Nephron (organoid): ENCODE measurements around the gene CD163L1.

Experiments
- H3K27ac Mint-ChIP-seq, 3 experiments: 2 replicates each; pipeline ENCODE4 v1.8.0; 2020; ENCODE audit warnings: mixed read lengths in 3 of 3, mild to moderate bottlenecking in 2 of 3, moderate library complexity in 1 of 3
- H3K27me3 Mint-ChIP-seq: 2 replicates; pipeline ENCODE4 v1.8.0; 2021; ENCODE audit warnings: low read depth, mild to moderate bottlenecking, moderate library complexity, mixed read lengths
- H3K36me3 Mint-ChIP-seq: 2 replicates; pipeline ENCODE4 v1.8.0; 2020; ENCODE audit warnings: low read depth, mixed read lengths
- H3K4me1 Mint-ChIP-seq: 2 replicates; pipeline ENCODE4 v1.8.0; 2020; ENCODE audit warnings: mixed read lengths
- H3K4me3 Mint-ChIP-seq, 3 experiments: 2 replicates each; pipeline ENCODE4 v1.8.0; 2020; ENCODE audit warnings: mild to moderate bottlenecking in 3 of 3, mixed read lengths in 3 of 3, moderate library complexity in 2 of 3
- H3K9me3 Mint-ChIP-seq: 2 replicates; pipeline ENCODE4 v1.8.0; 2020; ENCODE audit warnings: mixed read lengths
- TF ChIP-seq, protein P1 (sequence below), 3 experiments: fragments of 200-600 bp; sonication (generic); IDR thresholded peaks; one replicate each; pipeline ENCODE4 v1.5.0; 2021; ENCODE audit warnings: antibody characterized with exemption in 3 of 3; ENCODE audit not compliant: unreplicated experiment in 3 of 3

The CD163L1 gene

DNA sequence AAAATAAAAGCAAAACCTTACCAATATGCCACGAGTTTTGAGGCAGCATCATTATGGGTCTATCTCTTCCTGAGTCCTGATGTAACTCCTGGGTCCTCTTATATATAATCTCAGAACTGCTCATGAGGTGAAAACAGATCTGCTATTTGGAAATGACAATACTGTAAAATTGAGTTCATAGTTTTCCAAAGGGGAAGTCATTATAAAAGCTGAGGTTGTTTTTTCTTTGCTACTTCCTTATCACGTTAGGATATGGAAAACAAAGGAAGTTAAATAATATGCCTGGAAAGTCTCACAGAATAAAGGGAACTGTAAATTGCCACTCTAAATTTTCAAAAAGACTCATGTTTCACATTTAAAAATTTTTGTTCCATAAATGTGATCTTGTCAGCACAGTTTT is at the start of gene CD163L1:
Gene CD163L1 (minus strand): TSS at position 78 of the 400 bp plus-strand sequence. CDS start 26 bp downstream, at position 52.
- H3K9me3 Mint-ChIP-seq = peaks cover 12% of the 10 kb centered on the region
- H3K4me3 Mint-ChIP-seq = no peak within 1 kb of the TSS

DNA sequence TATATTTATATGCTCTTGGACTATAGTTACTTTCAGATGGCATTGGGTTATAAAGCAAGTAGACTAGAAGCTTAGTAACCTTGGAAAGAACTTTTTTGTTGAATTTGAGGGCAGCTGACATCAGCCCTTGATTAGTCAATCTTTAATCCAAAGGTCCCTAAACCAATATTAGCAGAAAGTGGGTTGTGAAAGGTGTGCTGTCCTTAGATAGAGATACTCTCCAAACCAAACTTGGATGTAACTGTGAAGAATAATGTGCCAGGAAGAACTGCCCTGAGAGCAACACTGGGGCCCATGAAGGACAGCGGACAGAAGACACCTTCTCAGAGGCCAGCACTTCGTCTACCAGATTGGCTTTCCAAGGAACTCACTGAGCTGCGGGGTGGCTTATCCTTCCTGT is 49.1 kb upstream of the CD163L1 start:
- TF ChIP-seq, protein P1, sequence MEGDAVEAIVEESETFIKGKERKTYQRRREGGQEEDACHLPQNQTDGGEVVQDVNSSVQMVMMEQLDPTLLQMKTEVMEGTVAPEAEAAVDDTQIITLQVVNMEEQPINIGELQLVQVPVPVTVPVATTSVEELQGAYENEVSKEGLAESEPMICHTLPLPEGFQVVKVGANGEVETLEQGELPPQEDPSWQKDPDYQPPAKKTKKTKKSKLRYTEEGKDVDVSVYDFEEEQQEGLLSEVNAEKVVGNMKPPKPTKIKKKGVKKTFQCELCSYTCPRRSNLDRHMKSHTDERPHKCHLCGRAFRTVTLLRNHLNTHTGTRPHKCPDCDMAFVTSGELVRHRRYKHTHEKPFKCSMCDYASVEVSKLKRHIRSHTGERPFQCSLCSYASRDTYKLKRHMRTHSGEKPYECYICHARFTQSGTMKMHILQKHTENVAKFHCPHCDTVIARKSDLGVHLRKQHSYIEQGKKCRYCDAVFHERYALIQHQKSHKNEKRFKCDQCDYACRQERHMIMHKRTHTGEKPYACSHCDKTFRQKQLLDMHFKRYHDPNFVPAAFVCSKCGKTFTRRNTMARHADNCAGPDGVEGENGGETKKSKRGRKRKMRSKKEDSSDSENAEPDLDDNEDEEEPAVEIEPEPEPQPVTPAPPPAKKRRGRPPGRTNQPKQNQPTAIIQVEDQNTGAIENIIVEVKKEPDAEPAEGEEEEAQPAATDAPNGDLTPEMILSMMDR (IDR thresholded peaks at IDR 0.05; ENCODE audit: unreplicated experiment in 3 of 3) = no peak
- Mint-ChIP-seq H3K36me3 (no peaks in the 10 kb centered on the region), H3K27me3 (peaks cover 4% of the 10 kb centered on the region), H3K9me3 (no peaks in the 10 kb centered on the region), H3K4me1 (no peaks in the 10 kb centered on the region), H3K4me3 (no peak overlapping the region), H3K27ac (no peak overlapping the region)

More for the DNA sequence above, at the start of gene CD163L1:
- TF ChIP-seq, protein P1 (IDR thresholded peaks at IDR 0.05; ENCODE audit: unreplicated experiment in 3 of 3) = no peak
- Mint-ChIP-seq H3K4me1 (no peaks in the 10 kb centered on the region), H3K27me3 (peaks cover 5% of the 10 kb centered on the region), H3K36me3 (peaks cover 6% of the 10 kb centered on the region), H3K27ac (no peak within 1 kb of the TSS)

DNA sequence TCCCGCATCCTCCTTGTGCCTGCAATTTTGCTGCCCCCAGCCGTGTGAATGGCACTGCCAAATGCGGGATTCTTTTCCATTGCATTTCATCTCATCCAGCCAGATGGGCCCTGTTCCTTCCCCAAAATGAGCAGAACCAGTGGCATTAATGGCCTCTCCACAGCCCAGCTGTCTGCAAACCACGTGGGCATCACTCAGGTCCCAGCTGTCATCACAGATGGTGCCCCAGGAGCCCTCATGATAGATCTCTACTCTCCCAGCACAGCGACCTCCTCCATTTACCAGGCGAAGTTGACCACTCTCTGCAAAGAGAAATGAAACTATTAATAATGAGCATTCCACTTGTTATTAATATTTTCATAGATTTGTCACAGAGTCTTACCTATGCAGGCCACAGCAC is 42.6 kb upstream of the CD163L1 start:
- Mint-ChIP-seq H3K36me3 (no peaks in the 10 kb centered on the region), H3K9me3 (no peaks in the 10 kb centered on the region), H3K27me3 (no peaks in the 10 kb centered on the region), H3K4me3 (no peak overlapping the region), H3K27ac (no peak overlapping the region), H3K4me1 (no peaks in the 10 kb centered on the region)
- TF ChIP-seq, protein P1 (IDR thresholded peaks at IDR 0.05; ENCODE audit: unreplicated experiment in 3 of 3) = no peak

DNA sequence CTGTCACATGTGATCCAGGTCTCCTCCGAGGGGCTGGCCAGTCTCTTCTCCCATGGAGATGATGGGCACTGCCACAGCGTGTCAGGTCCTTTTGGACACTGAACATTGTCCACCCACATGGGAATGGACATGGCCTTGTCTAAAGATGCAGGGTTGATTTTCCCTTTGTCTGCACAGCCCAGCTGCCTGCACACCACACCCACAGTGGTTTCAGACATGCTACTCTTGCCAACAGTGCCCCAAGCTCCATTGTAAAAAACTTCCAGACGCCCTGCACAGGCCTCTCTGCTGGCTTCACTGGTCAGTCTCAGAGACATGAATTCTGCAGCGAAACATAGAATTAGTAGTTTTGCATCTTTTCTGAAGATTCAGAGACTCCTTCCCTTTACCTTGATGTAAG is 41.1 kb upstream of the CD163L1 start:
- no peaks in the 10 kb centered on the region for H3K36me3 Mint-ChIP-seq

DNA sequence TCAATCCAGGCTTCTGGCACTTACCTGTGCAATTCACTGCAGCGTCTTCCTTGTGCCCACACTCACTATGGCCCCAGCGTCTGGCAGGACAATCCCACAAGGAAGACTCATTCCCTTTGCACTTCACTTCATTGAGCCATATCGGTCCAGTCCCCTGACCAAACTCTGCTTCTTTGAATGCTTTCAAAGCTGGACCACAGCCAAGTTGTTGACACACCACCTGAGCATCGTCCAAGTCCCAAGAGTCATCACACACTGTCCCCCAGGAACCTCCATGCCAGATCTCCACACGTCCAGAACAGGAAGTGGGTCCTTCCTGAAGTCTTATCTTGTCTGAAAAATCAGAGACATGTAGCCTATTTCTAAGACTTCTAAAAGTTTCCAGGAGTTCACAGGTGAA is 39.4 kb upstream of the CD163L1 start:
- Mint-ChIP-seq H3K4me3 (no peak overlapping the region), H3K4me1 (no peaks in the 10 kb centered on the region), H3K9me3 (no peaks in the 10 kb centered on the region), H3K27ac (no peak overlapping the region), H3K27me3 (no peaks in the 10 kb centered on the region), H3K36me3 (no peaks in the 10 kb centered on the region)
- TF ChIP-seq, protein P1 (IDR thresholded peaks at IDR 0.05; ENCODE audit: unreplicated experiment in 3 of 3) = no peak

More for the DNA sequence above, 41.1 kb upstream of the CD163L1 start:
- Mint-ChIP-seq H3K4me1 (no peaks in the 10 kb centered on the region), H3K4me3 (no peak overlapping the region), H3K9me3 (no peaks in the 10 kb centered on the region), H3K27me3 (no peaks in the 10 kb centered on the region), H3K27ac (no peak overlapping the region)
- TF ChIP-seq, protein P1 (IDR thresholded peaks at IDR 0.05; ENCODE audit: unreplicated experiment in 3 of 3) = no peak

DNA sequence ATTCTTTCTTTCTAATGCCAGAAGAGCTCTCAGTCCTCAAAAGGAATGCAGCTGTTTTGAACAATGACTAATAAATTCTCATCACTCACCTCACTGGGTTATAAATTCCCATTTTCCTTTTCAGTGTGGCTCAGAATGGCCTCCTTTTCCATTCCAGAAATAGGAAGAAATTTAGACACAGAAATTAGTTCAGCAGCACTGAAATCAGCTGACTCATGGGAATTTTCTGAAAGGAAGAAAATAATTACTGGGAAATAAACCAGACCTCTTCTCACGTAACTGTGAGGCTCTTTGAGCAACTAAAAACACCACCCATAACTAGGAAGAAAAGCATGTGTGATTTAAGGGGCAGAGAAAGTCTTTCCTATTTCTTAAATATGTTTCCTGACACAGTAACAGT is 35.8 kb upstream of the CD163L1 start:
- peaks cover 4% of the 10 kb centered on the region for H3K27me3 Mint-ChIP-seq
- TF ChIP-seq, protein P1 (IDR thresholded peaks at IDR 0.05; ENCODE audit: unreplicated experiment in 3 of 3) = no peak
- no peaks in the 10 kb centered on the region for H3K36me3 Mint-ChIP-seq
- no peak overlapping the region for H3K4me3 Mint-ChIP-seq
- no peaks in the 10 kb centered on the region for H3K4me1 Mint-ChIP-seq
- no peak overlapping the region for H3K27ac Mint-ChIP-seq
- peaks cover 5% of the 10 kb centered on the region for H3K9me3 Mint-ChIP-seq
